GM12874 (cell line): Measurements from ENCODE around the gene TTLL11.

Experiments used
- CTCF ChIP-seq: IDR thresholded peaks from 2 replicates; pipeline ENCODE4 v1.5.1; 2011; ENCODE audit warnings: low read depth, mild to moderate bottlenecking, control low read depth, low read length, moderate library complexity; ENCODE audit not compliant: insufficient read depth

Gene TTLL11

DNA sequence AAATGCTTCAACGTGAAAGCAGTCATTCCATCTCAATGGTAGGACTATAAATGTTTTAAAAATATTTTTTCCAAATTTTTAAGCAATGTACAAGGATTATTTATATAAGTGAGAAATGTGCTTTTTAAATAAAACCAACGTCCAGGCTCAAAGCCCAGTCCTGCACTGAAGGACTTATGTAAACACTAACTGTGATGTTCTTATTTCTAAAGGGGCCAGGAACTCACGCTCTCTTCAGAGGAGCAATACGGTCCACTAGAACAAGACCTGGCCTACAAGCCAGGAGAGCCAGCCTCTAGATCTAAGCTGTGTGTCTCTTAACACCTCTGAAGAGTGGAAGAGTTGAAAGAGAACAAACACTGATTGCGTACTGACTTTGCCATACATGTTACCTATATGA, 12.1 kb downstream of the TTLL11 start:
- TF ChIP-seq CTCF: no peak

GRCh38 chr9:122078557-122078956, 14.6 kb downstream of the TTLL11 start:
- TF ChIP-seq CTCF: no peak

GRCh38 chr9:122076773-122077172, 16.3 kb downstream of the TTLL11 start:
- TF ChIP-seq CTCF: no peak

DNA sequence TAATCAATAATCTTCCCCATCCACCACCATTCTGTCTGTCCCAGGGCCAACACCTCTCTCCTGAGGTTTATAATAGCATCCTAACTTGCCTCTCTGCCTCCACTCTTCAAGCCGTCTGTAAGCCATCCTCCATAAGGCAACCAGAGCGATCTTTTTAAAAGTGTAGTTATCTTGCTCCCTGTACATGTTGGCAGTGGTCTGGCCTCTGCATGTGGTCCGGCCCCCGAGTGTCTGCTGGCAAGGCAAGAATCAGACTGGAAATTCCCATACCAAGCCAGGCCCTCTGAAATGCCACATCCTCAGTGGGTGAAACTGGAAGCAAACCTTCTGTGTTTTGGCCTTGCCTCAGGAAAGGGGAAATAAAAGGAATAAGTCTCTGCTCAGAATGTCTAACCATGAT, 17.0 kb downstream of the TTLL11 start:
- no peak for TF ChIP-seq CTCF

DNA sequence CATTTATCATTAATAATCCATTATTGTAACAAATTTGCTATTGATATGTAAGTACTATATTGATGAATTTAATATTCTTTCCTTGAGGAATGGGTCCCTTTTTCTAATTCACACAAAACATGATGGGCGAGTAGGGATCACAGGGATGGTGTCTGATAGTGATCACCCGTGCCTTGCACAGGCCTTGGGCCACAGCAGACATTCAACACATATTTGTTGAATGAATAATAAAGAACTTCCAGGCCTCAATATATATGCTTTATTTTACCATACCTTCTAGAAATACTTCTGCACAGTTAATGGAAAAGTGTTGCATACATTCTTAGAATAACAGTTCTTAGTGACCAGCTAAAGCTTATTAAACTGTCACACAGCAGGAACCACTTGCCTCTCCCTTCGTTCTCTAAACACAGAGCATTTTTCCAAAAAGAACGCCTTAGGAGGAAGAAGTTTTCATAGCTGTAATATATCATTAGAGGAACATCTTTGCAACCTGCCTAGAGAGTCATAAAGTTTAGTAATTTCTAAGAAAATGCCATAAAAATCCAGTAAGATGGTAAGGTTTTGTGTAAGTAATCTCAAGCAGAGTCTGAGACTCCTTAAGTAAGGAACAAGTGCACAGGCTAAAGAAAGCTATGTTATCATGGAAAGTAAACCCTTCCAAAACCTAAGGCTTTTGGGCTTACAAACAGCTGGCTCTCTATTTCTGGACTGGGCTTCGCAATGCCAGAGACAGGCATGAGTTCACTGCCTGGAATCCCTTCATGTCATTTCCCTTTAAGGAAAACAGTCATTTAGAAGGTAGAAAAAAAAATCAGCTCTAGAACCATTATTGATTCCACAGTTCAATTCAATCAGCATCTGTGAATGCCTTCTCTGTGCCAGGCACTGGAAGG, 17.7 kb downstream of the TTLL11 start:
- TF ChIP-seq CTCF: no peak

- TF ChIP-seq CTCF: no peak
Measured at GRCh38 chr9:122071715-122072114, 21.4 kb downstream of the TTLL11 start.

GRCh38 chr9:122070728-122071515, 22.2 kb downstream of the TTLL11 start:
- no peak for TF ChIP-seq CTCF
